Superior temporal gyrus (tissue), 1 donor: Measurements from ENCODE around the gene PSMD13.
A peak's percentile ranks its signal among the peaks of the same experiment; 100 is the strongest.

Experiments
- DNase-seq: peaks from one replicate; pipeline ENCODE4 v3.0.0-alpha.2; 2016; ENCODE audit errors: extremely low spot score

Gene PSMD13

DNA sequence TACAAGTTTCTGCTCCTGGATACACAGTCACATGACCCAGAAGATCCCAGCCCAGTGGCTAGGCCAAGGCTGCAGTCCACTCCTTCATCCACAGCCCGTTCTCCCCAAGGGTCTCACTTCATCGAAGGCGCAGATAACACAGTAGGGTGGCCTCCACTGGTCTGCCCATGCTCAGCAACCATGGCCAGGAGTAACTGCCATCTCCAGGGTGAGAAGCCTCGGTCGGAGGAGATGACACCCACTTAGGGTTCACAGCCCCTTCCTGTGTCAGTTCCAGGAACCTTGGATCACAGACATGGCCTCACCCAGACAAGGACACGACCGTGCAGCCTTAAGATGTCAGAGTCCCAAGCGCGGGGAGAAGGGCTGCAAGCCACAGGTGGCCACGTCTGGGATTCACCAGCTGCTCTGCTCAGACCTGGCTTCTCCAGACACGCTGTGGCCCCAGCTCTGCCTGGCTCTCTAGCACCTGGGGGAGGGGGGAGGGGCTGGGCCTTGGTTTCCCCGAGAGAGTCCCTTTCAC lies 32.1 kb upstream of the PSMD13 start:
- no peak for DNase-seq

DNA sequence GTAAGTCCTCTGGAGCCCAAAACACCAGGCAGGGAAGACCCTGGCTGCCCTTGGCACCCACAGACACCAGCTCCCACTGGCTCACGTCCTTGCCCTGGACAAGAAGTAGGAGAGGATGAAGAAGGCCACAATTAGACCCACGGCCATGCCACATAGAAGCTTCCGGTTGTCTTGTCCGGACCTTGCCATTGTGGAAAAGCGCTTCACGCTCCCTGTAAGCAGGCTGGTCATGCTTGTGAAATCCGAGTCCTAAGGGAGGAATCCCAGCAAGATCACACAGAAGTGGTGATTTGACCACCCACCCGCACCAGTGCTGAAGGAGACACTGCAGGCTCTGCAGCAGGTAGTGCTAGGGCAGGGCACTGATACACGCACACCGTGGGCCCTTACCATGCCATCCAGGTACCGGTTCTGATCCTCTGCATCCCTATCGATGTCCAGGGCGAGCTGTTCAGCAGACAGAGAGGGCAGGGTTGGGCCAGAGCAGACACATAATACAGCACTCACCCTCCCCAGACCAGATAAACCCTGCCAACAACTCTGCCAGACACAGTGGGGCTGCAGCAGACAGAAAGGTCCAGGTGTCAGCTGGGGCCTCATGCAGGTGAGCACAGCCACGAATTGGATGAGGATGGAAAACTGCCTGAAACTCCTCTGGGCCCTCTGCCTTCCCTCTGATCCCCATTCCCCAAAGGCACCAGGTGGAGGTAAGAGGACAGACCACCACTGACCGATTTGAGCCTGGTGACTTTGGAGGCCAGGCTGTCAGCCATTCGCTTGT lies 31.4 kb upstream of the PSMD13 start:
- no peak for DNase-seq

DNA sequence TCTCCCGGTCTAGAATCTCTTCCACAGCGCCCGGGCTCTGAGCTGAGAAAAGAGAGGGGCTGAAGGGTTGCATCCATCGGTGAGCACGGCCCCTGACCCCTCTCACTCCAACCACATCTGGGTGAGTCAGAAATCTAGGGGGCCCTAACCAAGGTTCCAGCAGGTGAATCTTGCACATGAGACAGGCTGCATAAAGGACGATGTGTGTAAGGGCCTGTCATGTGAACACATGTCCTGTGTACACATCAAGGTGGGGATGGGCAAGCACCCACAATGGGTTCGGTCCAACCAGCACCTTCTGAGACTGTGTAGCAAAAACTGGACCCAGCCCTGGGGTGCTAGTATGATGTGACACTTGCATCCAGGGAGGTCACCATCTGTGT lies 30.8 kb upstream of the PSMD13 start:
- no peak for DNase-seq

DNA sequence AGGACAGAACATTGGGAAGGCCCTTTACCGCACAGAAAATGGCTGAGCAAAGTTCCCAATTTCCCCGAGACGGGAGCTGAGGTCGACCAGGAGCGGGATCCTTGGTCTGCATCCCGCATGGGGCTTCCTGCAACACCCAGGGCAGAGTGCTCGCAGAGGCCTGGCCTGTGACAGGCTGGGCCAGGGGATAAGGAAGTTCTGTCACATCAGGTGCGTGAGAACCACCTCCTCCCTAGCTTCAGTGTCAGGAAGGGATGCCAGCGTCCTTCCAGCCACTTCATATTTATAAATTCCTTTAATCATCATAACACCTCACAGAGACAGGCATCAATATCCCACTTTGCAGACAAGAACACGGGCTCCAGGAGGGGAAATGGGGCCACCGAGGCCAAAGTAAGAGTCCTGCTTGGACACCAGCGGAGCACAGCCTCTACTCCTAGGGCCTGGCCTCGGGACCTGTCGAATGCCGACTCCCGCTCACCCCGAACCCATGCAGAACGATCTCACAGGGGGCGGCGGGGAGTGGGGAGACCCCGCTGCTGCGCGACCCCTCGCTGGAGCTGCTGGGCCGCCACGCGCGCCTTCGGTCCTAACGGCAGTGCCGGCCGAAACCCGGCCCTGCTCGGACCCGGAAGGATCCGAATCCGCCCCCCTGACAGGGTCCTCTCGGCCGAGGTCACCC lies 30.1 kb upstream of the PSMD13 start:
- no peak for DNase-seq

DNA sequence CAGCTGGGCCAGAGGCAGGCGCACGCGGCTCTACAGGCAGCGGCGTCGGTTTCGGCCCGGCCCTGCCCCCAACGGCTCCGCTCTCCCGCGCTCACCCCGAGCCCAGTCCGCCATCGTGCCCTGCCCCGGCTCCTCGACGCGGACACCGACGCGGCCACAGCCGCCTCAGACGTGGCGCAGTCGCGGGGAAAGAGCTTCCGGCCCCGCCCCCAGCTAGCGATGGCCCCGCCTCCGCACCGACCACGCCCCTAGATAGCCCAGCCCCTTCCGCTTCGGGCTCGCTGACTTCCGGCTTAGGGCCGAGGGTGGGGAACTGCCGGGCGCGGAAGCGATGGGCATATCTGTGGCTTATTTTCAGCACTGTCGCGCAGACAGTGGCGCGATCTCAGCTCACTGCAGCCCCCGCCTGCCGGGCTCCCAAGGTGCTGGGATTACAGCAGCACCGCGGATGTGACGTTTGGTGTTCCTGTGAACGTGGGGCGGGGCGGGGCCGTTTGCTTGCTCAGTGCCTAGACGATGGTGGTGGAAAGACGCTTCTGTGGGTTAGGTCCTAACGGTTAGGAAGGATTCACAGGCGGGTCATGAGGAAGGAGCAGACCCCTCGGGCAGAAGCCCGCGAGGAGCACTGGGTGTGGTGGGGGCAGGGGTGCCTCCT lies 29.4 kb upstream of the PSMD13 start, which contains the start of the genes BET1L and RIC8A:
Gene BET1L, minus strand, starts transcription at position 192 of the 655 bp plus-strand sequence. Its CDS starts 78 bp downstream, at position 114.
Gene RIC8A, plus strand, starts transcription at position 501 of the 655 bp plus-strand sequence. CDS start 1,147 bp downstream, outside the sequence.
- DNase-seq, result peak; percentile 97

DNA sequence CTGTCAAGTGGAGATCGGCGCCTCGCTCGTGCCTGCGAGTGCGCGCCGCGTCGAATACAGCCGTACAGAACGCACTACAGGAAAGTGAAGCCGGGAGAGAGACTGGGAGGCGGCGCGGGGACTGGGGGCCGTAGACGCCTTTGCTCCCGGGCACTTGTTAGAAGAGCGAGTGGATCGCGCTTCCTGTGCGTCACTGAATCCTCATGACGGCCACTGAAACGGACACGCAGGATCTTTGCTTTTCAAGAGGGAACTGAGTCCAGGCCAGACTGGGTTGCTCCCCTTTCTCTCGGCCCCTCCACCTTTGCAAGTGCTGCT lies 29.0 kb upstream of the PSMD13 start:
- DNase-seq, result no peak

DNA sequence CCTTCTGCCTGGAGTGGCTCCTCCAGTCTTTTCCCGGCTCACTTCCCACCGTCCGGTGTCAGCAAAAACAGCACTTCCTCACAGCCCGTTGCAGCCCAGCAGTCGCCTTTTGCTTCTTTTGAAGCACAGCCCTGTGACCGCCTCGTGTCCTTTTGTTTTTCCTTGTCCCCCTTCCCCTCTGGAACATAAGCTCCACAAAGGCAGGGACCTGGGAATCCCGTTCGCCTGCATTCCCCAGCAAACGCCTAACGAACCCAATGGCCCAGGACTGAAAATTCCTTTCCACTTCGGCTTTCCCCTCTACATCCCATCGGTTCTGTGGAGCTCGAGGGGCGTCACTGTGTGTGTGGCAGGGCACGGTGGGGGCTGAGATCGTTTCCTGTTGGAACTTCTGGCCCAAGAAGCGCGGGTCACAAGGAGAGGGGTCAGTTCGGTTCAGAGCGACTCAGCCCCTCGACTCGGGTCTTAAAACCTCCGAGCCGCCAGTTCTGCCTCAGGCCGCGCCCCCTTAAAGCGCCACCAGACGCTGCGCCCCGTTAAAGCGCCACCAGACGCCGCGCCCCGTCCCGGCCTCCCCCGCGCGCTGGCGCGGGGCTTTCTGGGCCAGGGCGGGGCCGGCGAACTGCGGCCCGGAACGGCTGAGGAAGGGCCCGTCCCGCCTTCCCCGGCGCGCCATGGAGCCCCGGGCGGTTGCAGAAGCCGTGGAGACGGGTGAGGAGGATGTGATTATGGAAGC lies 28.4 kb upstream of the PSMD13 start:
- DNase-seq, result peak; percentile 74

DNA sequence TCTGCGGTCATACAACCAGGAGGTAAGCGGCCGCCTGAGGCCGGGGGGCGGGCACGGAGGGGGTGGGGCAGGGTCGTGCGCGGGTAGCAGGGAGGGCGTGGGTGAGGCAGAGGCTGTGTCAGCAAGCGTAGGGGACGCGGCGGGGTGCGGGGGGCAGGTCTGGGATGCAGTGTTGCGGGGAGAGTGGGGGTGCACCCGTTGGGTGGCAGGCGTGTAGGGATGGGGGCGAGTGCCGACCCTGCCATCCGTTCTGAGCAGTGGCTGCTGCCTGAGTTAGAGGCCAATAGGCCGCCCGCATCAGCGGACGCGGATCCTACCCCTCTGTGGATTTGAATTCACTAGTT lies 27.9 kb upstream of the PSMD13 start:
- no peak for DNase-seq

DNA sequence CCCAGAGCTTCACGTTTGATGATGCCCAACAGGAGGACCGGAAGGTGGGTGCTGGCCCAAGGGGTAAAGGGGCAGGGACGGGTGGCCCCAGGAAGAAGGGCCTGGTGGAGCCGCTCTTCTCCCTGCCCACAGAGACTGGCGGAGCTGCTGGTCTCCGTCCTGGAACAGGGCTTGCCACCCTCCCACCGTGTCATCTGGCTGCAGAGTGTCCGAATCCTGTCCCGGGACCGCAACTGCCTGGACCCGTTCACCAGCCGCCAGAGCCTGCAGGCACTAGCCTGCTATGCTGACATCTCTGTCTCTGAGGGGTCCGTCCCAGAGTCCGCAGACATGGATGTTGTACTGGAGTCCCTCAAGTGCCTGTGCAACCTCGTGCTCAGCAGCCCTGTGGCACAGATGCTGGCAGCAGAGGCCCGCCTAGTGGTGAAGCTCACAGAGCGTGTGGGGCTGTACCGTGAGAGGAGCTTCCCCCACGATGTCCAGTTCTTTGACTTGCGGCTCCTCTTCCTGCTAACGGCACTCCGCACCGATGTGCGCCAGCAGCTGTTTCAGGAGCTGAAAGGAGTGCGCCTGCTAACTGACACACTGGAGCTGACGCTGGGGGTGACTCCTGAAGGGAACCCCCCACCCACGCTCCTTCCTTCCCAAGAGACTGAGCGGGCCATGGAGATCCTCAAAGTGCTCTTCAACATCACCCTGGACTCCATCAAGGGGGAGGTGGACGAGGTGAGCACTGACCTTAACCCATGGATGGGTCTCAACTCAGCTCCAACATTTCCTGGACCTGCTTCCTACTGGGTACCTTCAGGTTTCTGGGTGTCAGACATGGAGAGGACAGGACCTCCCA lies 27.3 kb upstream of the PSMD13 start:
- DNase-seq, result no peak

DNA sequence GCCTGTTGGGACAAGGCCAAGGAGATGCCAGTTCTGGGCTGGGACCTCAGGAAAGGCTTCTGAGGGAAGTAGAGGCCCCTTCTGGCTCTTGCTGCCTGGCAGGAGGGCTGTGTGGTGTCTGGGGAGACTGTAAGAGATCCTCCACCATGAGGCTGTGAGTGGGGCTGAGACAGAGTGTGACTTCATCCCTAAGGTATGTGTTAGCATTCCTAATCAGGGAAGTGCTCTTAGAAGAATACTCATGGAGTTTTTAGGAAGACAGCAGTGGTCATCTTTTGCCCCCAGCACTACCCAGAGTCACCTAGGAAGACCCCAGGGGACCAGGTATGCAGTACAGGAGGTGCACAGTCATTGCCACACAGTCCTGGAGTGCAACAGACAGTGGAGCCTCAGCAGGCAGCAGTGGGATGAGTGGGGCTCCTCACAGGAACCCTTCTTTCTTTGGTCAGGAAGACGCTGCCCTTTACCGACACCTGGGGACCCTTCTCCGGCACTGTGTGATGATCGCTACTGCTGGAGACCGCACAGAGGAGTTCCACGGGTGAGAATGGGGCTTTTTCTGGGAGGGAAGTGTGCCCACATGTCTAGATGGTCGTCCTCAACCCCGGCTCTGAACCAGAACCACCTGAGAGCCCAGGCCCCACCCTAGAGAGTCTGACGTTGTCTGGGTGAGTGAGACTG lies 26.5 kb upstream of the PSMD13 start:
- DNase-seq, result no peak

DNA sequence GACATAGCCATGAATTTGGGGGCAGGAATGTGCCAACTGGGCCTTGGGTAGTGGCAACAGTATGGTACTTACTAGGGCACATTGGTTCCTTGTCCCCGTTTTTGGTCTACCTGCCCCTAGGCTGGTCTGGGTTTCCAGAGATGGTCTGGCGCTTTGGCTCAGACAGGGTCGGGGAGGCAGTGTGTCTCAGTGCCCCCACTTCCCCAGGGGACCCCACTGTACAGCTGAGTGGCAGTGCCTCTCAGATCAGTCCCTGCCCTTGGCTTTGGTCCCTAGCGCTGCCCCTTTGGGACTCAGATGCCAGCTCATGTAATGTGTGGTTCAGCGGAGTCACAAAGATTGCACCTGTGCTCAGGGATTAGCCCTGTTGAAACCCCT lies 26.0 kb upstream of the PSMD13 start:
- DNase-seq, result no peak

DNA sequence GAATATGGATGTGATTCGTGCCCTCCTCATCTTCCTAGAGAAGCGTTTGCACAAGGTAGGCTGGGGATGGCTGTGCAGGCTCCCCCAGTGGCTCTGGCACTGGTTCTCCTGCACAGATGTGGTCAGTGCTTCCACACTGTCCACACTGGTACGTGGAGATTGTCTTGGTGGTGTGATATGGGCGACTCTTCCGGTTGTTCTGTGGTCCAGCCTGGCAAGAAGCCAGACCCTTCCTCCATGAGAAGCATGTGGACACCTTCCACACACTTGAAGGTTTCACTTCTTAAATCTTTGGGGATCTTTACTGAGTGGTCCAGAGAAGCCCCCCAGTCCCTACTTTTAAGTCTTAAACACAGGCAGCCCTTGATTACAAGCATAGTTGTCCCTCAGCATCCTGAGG lies 25.5 kb upstream of the PSMD13 start:
- DNase-seq, result no peak

DNA sequence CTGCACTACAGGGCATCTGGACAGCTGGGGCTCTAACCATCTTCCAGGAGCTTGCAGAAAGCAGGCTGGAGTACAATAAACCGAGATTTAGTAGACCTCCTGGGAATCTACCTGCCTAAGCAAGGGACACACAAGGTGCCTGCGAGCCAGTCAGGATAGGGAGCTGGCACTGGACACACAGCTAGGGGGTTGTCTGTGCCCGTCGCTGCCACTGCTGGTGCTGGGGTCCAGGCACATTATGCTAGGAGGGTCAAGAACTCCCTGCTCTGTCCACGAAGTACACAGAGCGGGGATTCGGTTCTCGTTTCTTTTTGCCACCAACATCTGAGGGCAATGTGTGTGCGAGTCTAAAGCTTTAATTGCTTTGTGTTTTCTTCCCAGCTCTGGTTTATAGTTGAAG lies 25.0 kb upstream of the PSMD13 start:
- DNase-seq, result no peak

DNA sequence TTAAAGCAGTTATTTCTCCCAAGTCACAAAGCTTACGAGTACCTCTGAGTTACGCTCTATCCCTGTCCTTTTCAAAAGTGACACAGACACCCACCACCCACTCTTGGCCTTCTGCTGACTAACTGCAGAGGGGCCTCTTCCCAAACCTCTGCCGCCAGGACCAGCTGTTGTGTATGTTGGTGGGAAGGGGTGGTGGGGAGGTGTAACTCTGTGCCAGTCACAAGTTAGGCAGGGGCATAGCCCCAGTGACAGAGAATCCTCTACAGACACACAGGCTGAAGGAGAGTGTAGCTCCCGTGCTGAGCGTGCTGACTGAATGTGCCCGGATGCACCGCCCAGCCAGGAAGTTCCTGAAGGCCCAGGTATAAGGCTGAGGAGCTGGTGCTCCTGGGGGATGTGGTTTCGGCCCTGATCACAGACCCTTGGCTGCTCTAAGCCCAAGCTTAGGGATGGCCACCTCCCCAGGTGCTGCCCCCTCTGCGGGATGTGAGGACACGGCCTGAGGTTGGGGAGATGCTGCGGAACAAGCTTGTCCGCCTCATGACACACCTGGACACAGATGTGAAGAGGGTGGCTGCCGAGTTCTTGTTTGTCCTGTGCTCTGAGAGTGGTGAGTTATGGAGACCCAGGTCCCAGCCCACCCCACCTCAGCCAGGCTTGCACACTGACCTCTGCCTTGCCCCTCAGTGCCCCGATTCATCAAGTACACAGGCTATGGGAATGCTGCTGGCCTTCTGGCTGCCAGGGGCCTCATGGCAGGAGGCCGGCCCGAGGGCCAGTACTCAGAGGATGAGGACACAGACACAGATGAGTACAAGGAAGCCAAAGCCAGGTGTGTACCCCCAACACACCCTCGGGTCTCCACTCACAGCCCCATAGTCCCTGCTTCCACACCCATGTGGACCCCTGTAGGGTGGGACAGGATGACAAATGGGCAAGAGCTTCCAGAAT lies 24.4 kb upstream of the PSMD13 start:
- no peak for DNase-seq

DNA sequence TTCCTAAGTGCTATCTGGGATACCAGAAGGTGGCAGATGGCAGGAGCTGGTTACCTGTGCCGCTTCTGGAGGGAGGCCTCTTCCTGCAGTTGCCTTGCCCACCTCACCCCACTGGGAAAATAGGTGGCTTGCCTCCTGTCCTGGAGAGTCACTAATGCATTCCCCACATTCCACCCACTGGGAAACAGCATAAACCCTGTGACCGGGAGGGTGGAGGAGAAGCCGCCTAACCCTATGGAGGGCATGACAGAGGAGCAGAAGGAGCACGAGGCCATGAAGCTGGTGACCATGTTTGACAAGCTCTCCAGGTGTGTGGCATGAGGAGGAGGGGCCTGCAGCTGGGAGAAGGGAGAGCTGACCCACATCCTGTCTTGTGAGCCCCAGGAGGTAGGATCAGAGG lies 23.7 kb upstream of the PSMD13 start:
- DNase-seq, result no peak

DNA sequence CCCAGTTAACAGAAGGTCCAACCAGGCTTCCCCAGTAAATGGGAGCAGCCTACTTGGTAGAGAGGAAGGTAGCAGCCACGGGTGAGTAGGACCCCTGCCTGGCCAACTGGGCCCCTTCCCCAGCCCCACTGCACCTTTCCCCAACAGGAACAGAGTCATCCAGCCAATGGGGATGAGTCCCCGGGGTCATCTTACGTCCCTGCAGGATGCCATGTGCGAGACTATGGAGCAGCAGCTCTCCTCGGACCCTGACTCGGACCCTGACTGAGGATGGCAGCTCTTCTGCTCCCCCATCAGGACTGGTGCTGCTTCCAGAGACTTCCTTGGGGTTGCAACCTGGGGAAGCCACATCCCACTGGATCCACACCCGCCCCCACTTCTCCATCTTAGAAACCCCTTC lies 22.7 kb upstream of the PSMD13 start:
- DNase-seq, result no peak

DNA sequence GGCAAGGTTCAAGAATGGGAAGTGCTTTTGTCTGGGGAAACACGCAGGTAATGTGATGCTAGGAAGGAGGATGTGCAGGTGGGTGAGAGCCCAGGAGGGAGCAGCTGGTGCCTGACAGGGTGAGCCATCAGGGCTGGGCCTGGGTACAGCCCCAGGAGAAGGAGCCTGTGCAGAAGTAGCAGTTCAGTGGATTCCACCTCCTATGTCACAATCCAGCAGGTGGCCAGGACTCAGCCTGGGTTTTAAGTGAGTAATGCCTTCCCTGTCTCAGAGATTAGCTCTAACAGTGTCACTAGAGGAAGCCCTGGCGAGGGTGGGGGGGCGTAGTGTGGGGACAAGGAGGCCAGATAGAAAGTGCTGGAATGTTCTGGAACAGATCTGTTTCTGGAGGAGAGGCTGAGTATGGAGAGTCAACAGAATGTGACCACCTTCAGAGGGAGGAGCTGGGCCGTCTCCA lies 21.2 kb upstream of the PSMD13 start:
- no peak for DNase-seq

DNA sequence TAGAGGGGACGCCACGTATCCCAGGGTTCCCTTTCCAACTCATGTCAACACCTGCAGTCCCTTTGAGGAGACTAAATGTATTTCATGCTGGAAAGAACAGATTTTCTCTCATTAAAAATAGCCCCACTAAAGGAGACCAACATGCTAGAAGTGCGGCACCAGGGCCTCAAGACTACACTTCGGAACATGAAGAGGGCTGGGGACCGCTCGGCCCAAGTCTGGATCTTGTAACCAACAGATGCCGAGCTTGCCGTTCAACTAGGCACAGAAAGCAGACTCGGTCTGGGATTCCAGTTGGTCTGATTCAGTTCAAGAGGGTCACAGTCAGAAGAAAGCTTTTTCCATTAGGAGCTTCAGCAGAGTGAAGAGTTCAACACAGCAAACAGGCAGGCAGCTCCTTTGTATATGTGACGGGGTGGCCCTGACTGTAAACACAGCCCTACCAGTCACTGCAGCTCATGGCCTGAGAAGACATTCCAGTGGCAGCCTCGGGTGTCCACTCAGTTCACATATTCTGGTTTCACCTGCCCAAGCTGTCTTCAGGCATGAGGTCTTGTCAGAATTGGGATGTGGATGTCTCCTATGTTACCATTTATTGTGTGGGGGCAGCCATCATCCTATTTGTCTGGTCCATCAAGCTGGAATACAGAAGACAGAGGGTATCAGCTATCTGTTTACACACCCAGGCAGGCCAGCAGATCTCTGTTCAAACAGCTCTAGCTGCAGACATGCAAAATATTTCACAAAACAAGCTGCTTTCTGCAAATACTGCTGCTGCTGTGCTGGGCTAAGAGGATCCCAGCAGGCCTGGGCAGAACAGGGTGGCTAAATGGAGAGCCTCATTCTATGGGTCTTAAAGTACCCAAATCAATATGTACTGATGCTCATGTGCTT lies 20.4 kb upstream of the PSMD13 start:
- DNase-seq, result no peak
